ENCODE measurements around the gene CSPG4. TPM values are rescaled to one million over a fixed set of nuclear protein-coding genes. Genes with fewer than 3 reads are reported as not detected.
"Not testable (repeated sequence)": the region's sequence is repeated elsewhere in the genome, so short reads cannot be mapped to it uniquely, and the experiment has no call there.

Gene CSPG4
- polyA plus RNA-seq, 1 experiment = 24.1 TPM

DNA sequence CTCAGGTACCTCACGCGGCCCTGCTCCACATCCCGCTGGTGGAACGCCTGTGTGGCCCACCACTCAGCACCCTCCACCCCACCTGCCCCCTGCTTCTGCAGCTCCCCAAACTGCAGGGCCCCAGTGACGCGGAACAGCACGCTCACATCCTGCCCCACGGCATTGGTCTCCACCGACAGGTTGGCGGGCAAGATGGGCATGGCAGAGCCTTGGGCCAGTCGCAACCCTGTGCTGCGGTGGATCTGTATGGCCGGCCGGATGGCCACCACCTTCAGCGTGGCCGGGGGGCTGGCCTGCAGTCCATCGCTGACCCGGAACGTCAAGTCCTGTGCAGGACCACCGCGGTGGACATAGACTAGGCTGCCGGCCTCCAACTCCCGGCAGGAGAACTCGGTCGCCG is 23.8 kb downstream of the CSPG4 start:
- TF ChIP-seq, protein P1, sequence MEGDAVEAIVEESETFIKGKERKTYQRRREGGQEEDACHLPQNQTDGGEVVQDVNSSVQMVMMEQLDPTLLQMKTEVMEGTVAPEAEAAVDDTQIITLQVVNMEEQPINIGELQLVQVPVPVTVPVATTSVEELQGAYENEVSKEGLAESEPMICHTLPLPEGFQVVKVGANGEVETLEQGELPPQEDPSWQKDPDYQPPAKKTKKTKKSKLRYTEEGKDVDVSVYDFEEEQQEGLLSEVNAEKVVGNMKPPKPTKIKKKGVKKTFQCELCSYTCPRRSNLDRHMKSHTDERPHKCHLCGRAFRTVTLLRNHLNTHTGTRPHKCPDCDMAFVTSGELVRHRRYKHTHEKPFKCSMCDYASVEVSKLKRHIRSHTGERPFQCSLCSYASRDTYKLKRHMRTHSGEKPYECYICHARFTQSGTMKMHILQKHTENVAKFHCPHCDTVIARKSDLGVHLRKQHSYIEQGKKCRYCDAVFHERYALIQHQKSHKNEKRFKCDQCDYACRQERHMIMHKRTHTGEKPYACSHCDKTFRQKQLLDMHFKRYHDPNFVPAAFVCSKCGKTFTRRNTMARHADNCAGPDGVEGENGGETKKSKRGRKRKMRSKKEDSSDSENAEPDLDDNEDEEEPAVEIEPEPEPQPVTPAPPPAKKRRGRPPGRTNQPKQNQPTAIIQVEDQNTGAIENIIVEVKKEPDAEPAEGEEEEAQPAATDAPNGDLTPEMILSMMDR (IDR thresholded peaks at IDR 0.05; ENCODE audit: insufficient read depth, low read depth, low read length) = no peak
- CTCF ChIA-PET = interaction anchor here (1.3 to 1.8 kb wide), 2 partner anchors 12 to 113 kb away, joined by 3 to 9 read pairs; no protein-coding TSS in a partner anchor
- POLR2A ChIA-PET = no interaction called here
- no peak for DNase-seq (ENCODE audit: low read depth)
- no peak overlapping the region for H3K4me3 ChIP-seq (ENCODE audit: low read depth, low read length)
- peaks cover 30% of the 10 kb centered on the region for H3K36me3 ChIP-seq (ENCODE audit: control insufficient read depth, insufficient read depth, low read length)
- H3K27me3 ChIP-seq (ENCODE audit: control insufficient read depth, insufficient read depth, low read length) = no peaks in the 10 kb centered on the region

DNA sequence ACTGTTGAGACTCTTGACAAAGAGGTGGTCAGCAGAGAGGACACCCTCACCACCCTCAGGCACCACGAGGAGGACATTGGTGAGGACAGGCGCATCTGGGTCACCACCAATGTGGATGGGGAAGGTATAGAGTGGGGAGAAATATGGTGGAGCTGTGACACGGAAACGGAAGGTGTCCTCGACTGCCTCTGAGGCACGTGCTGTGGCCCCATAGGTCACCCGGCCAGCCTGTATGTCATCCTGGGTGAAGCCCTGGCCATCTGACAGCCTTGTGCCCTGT is 24.4 kb downstream of the CSPG4 start:
- Histone ChIP-seq H3K36me3 (ENCODE audit: control insufficient read depth, insufficient read depth, low read length) (peaks cover 30% of the 10 kb centered on the region), H3K4me3 (ENCODE audit: low read depth, low read length) (no peak overlapping the region), H3K27me3 (ENCODE audit: control insufficient read depth, insufficient read depth, low read length) (no peaks in the 10 kb centered on the region)
- ChIA-PET POLR2A (no interaction called here), CTCF (interaction anchor here (1.3 to 1.8 kb wide), 2 partner anchors 12 to 114 kb away, joined by 3 to 9 read pairs; no protein-coding TSS in a partner anchor)
- TF ChIP-seq, protein P1 (IDR thresholded peaks at IDR 0.05; ENCODE audit: insufficient read depth, low read depth, low read length) = no peak
- DNase-seq (ENCODE audit: low read depth) = no peak

DNA sequence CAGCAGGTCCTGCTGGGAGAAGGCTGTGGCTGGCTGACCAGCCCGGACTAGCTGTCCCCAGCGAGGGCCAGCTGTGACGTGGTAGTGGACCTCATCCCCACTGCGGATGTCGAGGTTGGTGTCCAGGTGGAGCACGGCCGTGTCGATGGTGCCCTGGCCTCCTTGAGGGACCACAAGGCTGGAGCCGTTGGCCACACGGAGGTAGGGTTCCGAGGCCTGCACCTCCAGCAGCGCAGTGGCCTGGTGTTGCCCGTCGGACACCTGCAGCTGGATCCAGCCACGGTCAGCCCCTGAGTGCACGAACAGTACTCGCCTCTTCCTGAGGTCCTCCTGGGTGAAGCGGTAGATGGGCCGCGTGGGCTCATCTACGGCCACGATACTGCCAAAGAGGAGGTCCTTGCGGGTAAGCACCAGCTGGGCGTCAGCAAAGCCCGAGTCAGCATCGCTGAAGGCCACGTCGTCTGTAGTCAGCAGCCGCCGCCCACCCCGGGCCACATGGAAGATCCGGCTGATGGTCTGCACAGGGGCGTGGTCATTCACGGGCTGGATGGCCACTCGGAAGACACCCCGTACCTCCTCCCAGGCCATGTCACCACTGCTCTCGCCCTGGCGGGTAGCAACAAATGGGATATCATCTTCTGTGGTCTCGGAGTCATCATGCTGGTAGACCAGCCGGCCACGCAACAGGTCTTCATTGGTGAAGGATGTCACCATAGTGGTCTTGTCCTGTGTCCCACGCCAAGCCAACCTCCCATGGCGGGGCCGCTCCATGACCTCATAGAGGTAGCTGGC is 25.0 kb downstream of the CSPG4 start:
- ChIA-PET POLR2A (no interaction called here), CTCF (interaction anchor here (1.3 to 2.5 kb wide), 4 partner anchors 11 to 122 kb away, joined by 3 to 23 read pairs (median 8); no protein-coding TSS in a partner anchor)
- no peak overlapping the region for H3K4me3 ChIP-seq (ENCODE audit: low read depth, low read length)
- TF ChIP-seq, protein P1 (IDR thresholded peaks at IDR 0.05; ENCODE audit: insufficient read depth, low read depth, low read length) = no peak
- H3K27me3 ChIP-seq (ENCODE audit: control insufficient read depth, insufficient read depth, low read length) = no peaks in the 10 kb centered on the region
- no peak for DNase-seq (ENCODE audit: low read depth)
- H3K36me3 ChIP-seq (ENCODE audit: control insufficient read depth, insufficient read depth, low read length) = peaks cover 31% of the 10 kb centered on the region

DNA sequence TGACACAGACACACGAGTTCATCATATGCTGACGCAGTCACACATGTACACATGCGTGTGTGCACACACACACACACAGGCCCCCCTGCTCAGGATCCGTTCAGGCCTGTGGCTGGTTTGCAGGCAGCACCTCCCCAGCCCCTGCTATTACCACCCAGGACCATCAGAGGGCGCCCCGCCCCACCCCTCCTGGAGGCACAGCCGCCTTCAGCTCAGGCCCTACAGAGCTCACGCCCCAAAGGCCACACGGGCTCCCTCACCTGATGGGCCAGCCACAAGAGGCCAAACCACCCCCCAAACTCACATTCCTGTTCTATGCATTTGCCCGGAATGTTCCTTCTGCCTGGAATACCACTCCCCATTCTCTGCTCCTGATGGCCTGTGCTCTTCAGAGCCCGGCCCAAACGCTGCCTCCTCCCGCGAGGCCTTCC is 26.4 kb downstream of the CSPG4 start:
- POLR2A ChIA-PET; H3K27me3 ChIP-seq (ENCODE audit: control insufficient read depth, insufficient read depth, low read length); H3K4me3 ChIP-seq (ENCODE audit: low read depth, low read length); DNase-seq (ENCODE audit: low read depth): not testable (repeated sequence)
- H3K36me3 ChIP-seq (ENCODE audit: control insufficient read depth, insufficient read depth, low read length) = peaks cover 38% of the 10 kb centered on the region
- TF ChIP-seq, protein P1 (IDR thresholded peaks at IDR 0.05; ENCODE audit: insufficient read depth, low read depth, low read length) = peak; percentile 71
- CTCF ChIA-PET = interaction anchor here (0.6 to 2.9 kb wide), 37 partner anchors 8 to 358 kb away, joined by 3 to 48 read pairs (median 4); partner anchors contain the start of genes IMP3 and PTPN9

DNA sequence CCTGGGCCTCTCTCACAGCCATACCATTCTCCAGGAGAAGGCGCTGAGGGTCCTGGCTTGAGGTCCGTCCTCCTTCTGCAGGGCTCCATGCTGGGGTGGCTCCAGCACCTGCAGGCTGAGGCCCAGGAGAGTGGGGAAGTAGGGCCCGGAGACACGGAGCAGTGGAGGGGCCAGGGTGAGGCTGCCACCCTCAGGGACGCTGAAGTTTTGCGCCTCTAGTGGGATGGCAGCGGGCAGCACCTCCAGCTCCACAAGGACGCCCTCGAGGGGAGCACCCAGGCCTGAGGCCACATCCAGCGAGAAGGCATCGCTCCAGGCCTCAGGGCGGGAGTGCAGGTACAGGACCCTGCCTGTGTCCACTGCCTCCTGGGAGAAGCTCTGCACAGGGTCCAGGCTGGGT is 27.5 kb downstream of the CSPG4 start:
- no peak for DNase-seq (ENCODE audit: low read depth)
- Histone ChIP-seq H3K4me3 (ENCODE audit: low read depth, low read length) (no peak overlapping the region), H3K27me3 (ENCODE audit: control insufficient read depth, insufficient read depth, low read length) (no peaks in the 10 kb centered on the region), H3K36me3 (ENCODE audit: control insufficient read depth, insufficient read depth, low read length) (peaks cover 35% of the 10 kb centered on the region)
- TF ChIP-seq, protein P1 (IDR thresholded peaks at IDR 0.05; ENCODE audit: insufficient read depth, low read depth, low read length) = no peak
- POLR2A ChIA-PET = no interaction called here
- CTCF ChIA-PET = interaction anchor here (0.6 to 7.0 kb wide), 19 partner anchors 7 to 356 kb away, joined by 3 to 48 read pairs (median 5); partner anchors contain the start of gene IMP3

Measured in BJ (cell line).